Measurements from ENCODE around the gene EEPD1.
"Not testable (repeated sequence)": the region's sequence is repeated elsewhere in the genome, so short reads cannot be mapped to it uniquely, and the experiment has no call there.

Gene EEPD1

DNA sequence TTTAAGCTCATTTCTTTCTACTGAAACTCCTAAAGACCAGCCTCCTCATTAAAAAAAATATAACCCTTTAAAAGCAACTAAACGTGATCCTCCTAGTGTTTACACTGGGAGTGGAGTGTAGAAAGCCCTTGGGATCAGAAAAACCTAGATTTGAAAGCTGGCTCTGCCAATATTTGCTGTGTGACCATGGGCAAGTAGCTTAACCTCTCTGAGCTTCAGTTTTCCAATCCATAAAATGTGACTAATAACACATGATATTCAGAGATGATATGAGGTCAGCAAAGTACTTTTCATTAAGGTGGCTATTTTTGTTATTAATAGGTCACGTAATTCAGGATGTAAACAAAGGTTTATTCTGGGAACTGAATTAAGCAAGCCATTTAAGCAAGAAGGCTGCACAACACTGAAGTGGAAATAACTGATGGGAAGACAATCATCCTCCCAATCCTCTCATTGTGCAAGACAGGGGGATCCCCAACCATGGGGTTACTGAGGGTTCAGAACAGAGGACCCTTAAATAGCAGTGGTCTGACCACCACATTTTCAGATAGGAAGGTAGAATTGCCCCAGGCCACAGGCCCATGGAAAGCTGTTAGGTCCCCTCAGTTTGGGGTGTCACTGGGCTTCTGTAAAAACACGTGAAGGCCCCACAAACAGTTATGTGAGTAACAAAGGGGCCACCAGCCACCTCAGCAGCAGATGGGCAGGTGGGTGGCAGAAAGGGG lies 49.1 kb upstream of the EEPD1 start:
- Histone ChIP-seq H3K36me3 (ENCODE audit: control insufficient read depth in 2 of 2, insufficient read depth in 1 of 2, low read length in 2 of 2) (no peaks in the 10 kb centered on the region), H3K4me1 (ENCODE audit: control insufficient read depth, insufficient read depth, low read length) (no peaks in the 10 kb centered on the region), H3K4me3 (ENCODE audit: low read depth, low read length) (no peak overlapping the region), H3K9me3 (ENCODE audit: control insufficient read depth, insufficient read depth, low read depth, low read length) (no peaks in the 10 kb centered on the region), H3K27ac (ENCODE audit: extremely low read depth, low read depth, low read length) (no peak overlapping the region)
- TF ChIP-seq, protein P1, sequence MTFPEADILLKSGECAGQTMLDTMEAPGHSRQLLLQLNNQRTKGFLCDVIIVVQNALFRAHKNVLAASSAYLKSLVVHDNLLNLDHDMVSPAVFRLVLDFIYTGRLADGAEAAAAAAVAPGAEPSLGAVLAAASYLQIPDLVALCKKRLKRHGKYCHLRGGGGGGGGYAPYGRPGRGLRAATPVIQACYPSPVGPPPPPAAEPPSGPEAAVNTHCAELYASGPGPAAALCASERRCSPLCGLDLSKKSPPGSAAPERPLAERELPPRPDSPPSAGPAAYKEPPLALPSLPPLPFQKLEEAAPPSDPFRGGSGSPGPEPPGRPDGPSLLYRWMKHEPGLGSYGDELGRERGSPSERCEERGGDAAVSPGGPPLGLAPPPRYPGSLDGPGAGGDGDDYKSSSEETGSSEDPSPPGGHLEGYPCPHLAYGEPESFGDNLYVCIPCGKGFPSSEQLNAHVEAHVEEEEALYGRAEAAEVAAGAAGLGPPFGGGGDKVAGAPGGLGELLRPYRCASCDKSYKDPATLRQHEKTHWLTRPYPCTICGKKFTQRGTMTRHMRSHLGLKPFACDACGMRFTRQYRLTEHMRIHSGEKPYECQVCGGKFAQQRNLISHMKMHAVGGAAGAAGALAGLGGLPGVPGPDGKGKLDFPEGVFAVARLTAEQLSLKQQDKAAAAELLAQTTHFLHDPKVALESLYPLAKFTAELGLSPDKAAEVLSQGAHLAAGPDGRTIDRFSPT (tag by site-specific recombination; IDR thresholded peaks at IDR 0.05): no peak
- TF ChIP-seq ZNF768 (tag by site-specific recombination; IDR thresholded peaks at IDR 0.05): 0 out of 2 replicates have a peak, but pooled peaks have one; percentile 43
- ChIA-PET CTCF (interaction anchor here (1.0 kb wide), 1 partner anchor 25 kb away, joined by 3 read pairs; no protein-coding TSS in a partner anchor), POLR2A (no interaction called here)

DNA sequence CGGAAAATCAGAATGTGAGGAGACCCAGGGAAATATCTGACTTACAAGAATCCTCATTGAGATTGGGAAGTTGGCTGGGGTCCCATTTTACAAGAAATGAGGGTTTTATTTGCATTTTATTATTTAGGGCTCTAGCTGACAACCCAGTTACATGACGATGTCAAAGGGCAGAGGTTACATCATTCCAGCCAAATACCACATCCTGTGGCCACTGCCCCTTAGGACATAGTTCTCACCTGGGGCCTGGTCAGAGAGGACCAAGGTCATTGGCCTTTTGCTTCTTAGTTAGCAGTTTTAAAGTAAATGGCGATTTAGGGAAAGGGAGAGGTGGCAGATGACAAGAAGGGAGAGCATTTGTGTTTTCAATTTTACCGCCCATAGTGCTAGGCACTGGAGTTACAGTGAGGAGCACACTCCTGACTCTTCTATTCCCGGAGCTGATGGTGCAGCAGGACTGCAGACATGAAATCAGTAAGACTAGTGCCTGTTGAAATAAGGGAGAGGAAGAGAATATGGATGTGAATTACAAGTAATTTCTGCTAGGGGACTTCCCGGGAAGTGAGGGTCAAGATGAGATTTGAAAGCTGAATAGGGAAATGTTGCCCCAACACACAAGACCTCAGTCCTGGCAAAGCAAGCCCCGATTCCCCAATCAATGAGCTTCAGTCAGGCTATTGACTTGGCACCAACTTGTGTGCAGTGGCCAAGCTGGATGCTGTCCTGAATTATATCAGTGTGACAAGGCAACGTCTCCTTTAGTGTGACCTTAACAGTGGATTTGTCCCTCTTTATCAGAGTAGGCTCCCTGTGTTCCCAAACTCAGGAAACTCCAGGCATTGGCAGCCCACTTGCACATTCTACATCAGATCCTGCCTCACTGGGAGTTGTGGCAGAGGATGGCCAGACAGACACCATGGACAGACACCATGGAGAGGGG lies 45.8 kb upstream of the EEPD1 start:
- CTCF ChIA-PET; H3K4me3 ChIP-seq (ENCODE audit: low read depth, low read length); H3K9me3 ChIP-seq (ENCODE audit: control insufficient read depth, insufficient read depth, low read depth, low read length); H3K4me1 ChIP-seq (ENCODE audit: control insufficient read depth, insufficient read depth, low read length); H3K27ac ChIP-seq (ENCODE audit: extremely low read depth, low read depth, low read length); H3K36me3 ChIP-seq (ENCODE audit: control insufficient read depth in 2 of 2, insufficient read depth in 1 of 2, low read length in 2 of 2); POLR2A ChIA-PET: not testable (repeated sequence)

DNA sequence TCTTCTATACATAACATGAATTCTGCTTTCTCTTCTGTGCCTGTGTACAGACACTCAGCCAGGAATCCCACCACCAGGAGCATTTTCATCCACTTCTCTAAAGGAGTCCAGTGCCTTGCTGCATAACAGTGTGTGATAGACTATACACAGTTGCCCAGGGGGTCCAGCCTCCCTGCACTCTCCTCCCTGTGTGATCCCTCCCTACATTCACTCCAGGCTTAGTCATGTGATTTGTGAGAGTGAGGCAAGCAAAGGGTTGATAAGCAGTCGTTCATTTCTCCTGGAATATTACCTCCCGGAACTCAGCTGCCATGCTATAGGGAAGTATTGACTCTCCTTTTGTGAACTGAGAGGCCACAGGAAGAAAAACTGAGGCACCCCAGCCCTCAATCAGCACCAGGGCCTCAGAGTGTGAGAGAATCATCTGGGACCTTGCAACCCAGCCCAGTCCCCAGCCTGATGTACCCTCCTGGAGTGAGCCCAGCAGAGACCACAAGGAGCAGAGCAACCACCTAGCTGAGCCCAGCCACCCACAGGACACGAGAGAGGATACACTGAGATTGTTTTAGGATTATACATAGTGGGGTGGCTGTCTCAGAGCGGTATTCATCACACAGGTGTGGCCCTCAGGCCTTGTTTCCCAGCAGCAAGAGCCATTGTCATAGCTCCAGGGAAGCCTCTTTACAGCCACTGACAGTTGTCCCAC lies 45.0 kb upstream of the EEPD1 start:
- no peak overlapping the region for H3K4me3 ChIP-seq (ENCODE audit: low read depth, low read length)
- POLR2A ChIA-PET: no interaction called here
- H3K4me1 ChIP-seq (ENCODE audit: control insufficient read depth, insufficient read depth, low read length): no peaks in the 10 kb centered on the region
- H3K36me3 ChIP-seq (ENCODE audit: control insufficient read depth in 2 of 2, insufficient read depth in 1 of 2, low read length in 2 of 2): no peaks in the 10 kb centered on the region
- TF ChIP-seq ZNF10 (tag by site-specific recombination; IDR thresholded peaks at IDR 0.05) (no peak), ZNF121 (tag by site-specific recombination; IDR thresholded peaks at IDR 0.05) (no peak), ZNF221 (tag by site-specific recombination; IDR thresholded peaks at IDR 0.05; ENCODE audit: borderline replicate concordance) (no peak), ZNF19 (tag by site-specific recombination; IDR thresholded peaks at IDR 0.05; ENCODE audit: low read depth) (no peak), SP2 (tag by site-specific recombination; IDR thresholded peaks at IDR 0.05) (no peak)
- TF ChIP-seq, protein P2, sequence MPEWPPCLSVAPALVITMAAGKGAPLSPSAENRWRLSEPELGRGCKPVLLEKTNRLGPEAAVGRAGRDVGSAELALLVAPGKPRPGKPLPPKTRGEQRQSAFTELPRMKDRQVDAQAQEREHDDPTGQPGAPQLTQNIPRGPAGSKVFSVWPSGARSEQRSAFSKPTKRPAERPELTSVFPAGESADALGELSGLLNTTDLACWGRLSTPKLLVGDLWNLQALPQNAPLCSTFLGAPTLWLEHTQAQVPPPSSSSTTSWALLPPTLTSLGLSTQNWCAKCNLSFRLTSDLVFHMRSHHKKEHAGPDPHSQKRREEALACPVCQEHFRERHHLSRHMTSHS (tag by site-specific recombination; IDR thresholded peaks at IDR 0.05): no peak
- TF ChIP-seq, protein P3, sequence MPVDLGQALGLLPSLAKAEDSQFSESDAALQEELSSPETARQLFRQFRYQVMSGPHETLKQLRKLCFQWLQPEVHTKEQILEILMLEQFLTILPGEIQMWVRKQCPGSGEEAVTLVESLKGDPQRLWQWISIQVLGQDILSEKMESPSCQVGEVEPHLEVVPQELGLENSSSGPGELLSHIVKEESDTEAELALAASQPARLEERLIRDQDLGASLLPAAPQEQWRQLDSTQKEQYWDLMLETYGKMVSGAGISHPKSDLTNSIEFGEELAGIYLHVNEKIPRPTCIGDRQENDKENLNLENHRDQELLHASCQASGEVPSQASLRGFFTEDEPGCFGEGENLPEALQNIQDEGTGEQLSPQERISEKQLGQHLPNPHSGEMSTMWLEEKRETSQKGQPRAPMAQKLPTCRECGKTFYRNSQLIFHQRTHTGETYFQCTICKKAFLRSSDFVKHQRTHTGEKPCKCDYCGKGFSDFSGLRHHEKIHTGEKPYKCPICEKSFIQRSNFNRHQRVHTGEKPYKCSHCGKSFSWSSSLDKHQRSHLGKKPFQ (tag by site-specific recombination; IDR thresholded peaks at IDR 0.05): no peak
- no peaks in the 10 kb centered on the region for H3K9me3 ChIP-seq (ENCODE audit: control insufficient read depth, insufficient read depth, low read depth, low read length)
- no peak overlapping the region for H3K27ac ChIP-seq (ENCODE audit: extremely low read depth, low read depth, low read length)
- CTCF ChIA-PET: interaction anchor here (0.6 kb wide), 1 partner anchor 61 kb away, joined by 3 read pairs; no protein-coding TSS in a partner anchor
